Urothelium cell line (cell line): ENCODE measurements around the gene KIF1B.
"Not testable (repeated sequence)": the region's sequence is repeated elsewhere in the genome, so short reads cannot be mapped to it uniquely, and the experiment has no call there.

Experiments
- DNase-seq: peaks from one replicate; pipeline ENCODE4 v3.0.0; 2011; ENCODE audit warnings: low spot score, mixed read lengths
- FAIRE-seq: peaks from 2 replicates; lab custom pipeline; 2011; peaks lifted over from hg19 to GRCh38; lab: Jason Lieb, UNC

Gene KIF1B

GRCh38 chr1:10421637-10422036 is 211.3 kb downstream of the KIF1B start:
- FAIRE-seq: no peak
- DNase-seq: no peak

GRCh38 chr1:10424034-10424433 is 213.7 kb downstream of the KIF1B start:
- DNase-seq (no peak), FAIRE-seq (no peak)

GRCh38 chr1:10424651-10425050 is 214.3 kb downstream of the KIF1B start:
- no peak for FAIRE-seq
- DNase-seq: no peak

DNA sequence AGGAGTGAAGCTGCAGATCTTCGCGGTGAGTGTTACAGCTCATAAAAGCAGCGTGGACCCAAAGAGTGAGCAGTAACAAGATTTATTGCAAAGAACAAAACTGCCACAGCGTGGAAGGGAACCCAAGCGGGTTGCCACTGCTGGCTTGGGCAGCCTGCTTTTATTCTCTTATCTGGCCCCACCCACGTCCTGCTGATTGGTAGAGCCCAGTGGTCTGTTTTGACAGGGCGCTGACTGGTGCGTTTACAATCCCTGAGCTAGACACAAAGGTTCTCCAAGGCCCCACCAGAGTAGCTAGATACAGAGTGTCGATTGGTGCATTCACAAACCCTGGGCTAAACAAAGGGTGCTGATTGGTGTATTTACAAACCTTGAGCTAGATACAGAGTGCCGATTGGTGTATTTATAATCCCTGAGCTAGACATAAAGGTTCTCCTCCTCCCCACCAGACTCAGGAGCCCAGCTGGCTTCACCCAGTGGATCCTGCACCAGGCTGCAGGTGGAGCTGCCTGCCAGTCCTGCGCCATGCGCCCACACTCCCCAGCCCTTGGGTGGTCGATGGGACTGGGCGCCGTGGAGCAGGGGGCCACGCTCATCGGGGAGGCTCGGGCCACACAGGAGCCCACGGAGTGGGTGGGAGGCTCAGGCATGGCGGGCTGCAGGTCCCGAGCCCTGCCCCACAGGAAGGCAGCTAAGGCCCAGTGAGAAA is 215.6 kb downstream of the KIF1B start:
- FAIRE-seq, DNase-seq: not testable (repeated sequence)

DNA sequence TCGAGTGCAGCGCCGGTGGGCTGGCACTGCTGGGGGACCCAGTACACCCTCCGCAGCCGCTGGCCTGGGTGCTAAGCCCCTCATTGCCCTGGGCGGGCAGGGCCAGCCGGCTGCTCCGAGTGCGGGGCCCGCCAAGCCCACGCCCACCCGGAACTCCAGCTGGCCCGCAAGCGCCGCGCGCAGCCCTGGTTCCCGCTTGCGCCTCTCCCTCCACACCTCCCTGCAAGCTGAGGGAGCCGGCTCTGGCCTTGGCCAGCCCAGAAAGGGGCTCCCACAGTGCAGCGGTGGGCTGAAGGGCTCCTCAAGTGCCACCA is 216.1 kb downstream of the KIF1B start:
- DNase-seq, FAIRE-seq: not testable (repeated sequence)

GRCh38 chr1:10428984-10429383 is 218.6 kb downstream of the KIF1B start:
- FAIRE-seq (no peak), DNase-seq (no peak)

DNA sequence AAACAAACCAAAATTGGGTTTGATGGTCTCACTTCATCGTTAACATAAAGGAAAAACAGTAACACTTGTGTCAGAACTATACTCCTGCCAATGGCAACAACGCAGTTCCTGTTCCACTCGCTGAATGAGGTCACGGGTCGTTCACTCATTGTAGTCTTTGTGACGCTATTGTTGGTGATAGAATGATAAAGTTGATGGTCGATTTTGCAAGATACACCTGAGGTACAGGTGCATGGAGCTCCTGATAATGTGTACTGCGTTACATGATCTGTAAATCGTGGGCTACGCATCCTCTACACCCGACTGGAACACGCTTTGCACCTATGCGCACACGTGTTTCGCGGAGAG is 219.5 kb downstream of the KIF1B start:
- no peak for FAIRE-seq
- no peak for DNase-seq

DNA sequence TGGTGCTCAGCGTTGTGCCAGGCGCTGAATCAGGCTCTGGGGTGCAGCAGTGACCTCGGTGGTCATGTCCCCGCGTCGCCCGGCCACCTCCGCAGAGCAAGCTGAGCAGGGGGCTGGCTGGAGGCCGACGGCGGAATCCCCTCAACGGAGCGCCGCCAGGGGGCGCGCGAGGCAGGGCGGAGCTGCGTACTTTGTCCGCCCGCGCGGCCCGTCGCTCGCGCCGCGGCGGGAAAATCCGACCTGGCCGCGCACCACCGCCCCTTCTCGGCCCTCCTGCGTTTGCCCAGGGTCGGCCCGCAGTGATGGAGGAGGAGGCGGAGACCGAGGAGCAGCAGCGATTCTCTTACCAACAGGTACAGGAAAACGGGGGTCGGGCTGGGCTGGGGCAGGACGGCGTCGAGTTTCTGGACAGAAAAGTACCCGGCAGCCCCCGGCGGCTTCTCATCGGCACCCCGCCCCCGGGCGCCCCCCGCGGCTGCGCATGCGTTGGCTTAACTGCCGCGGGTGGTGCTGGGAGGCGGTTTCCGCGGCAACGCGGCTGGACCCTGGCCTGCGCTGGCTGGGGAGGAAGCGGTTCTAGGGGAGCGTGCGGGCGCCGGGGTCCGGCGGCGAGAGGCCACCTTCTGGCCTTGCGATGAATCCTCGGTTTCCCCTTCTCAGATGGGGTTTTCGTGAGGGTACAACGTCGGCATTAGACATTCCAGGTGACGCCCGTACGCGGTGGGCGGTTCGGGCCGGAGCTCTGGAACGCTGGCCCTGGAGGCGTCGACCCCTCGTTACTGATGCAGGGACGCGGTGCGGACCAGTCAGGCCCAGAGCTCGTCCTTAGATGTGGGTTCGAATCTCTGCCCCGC is 220.1 kb downstream of the KIF1B start, which contains the start of gene CENPS:
TSS of gene CENPS (plus strand) at position 218 of the 854 bp plus-strand sequence. CDS start at position 303, 85 bp downstream.
- no peak for FAIRE-seq
- DNase-seq: peak; percentile 98
